AG09319 (cell line): Measurements from ENCODE around the gene STXBP4.

Experiments
- DNase-seq: peaks from one replicate; pipeline ENCODE4 v3.0.0-alpha.2; 2010; ENCODE audit warnings: low read depth; ENCODE audit errors: extremely low read depth
- CTCF ChIP-seq: IDR thresholded peaks from 2 replicates; pipeline ENCODE4 v1.5.1; 2011; ENCODE audit warnings: low read depth, mild to moderate bottlenecking, inconsistent platforms, low read length, moderate library complexity

The STXBP4 gene

GRCh38 chr17:55163408-55163807 lies 194.8 kb downstream of the STXBP4 start:
- no peak for DNase-seq
- no peak for TF ChIP-seq CTCF

- no peak for TF ChIP-seq CTCF
- DNase-seq = no peak
Measured at GRCh38 chr17:55166506-55166905, 197.9 kb downstream of the STXBP4 start.

- no peak for TF ChIP-seq CTCF
Measured at GRCh38 chr17:55167024-55167725, 198.6 kb downstream of the STXBP4 start.

GRCh38 chr17:55168958-55169687 lies 200.6 kb downstream of the STXBP4 start:
- no peak for TF ChIP-seq CTCF
- no peak for DNase-seq

More at GRCh38 chr17:55167024-55167725, 198.6 kb downstream of the STXBP4 start:
- no peak for DNase-seq

- TF ChIP-seq CTCF = no peak
- no peak for DNase-seq
Measured at GRCh38 chr17:55171634-55172328, 203.2 kb downstream of the STXBP4 start.

GRCh38 chr17:55172612-55173011 lies 204.0 kb downstream of the STXBP4 start:
- DNase-seq = no peak
- no peak for TF ChIP-seq CTCF

GRCh38 chr17:55174133-55174532 lies 205.6 kb downstream of the STXBP4 start:
- no peak for DNase-seq
- TF ChIP-seq CTCF = no peak
